Psoas muscle (tissue), 8 donors: ENCODE measurements around the gene KRT84. TPM values are rescaled to one million over a fixed set of nuclear protein-coding genes. Genes with fewer than 3 reads are reported as not detected.
A peak's percentile ranks its signal among the peaks of the same experiment; 100 is the strongest.

Experiments
- ATAC-seq, 4 donors: fragments of 200-7000 bp; cut with Tn5 transposase; one replicate each; pipeline ENCODE4 v1.9.1; 2020; ENCODE audit warnings: moderate library complexity in 3 of 4, mild to moderate bottlenecking in 2 of 4
- DNase-seq, 2 donors: peaks; one replicate each; pipeline ENCODE4 v3.0.0-alpha.2; 2020
- H3K27ac ChIP-seq: fragments of 200-600 bp; one replicate; pipeline ENCODE4 v1.8.0; 2022
- H3K27me3 ChIP-seq, 3 donors: fragments of 200-600 bp in 1 of 3; one replicate each; pipeline versions ENCODE4 v1.6.1 to v1.8.0; 2013 to 2022; ENCODE audit warnings: low read length in 2 of 3, mild to moderate bottlenecking in 2 of 3, moderate library complexity in 1 of 3; ENCODE audit not compliant: insufficient read depth in 3 of 3
- H3K36me3 ChIP-seq, 2 donors: fragments of 200-600 bp in 1 of 2; one replicate each; pipeline versions ENCODE4 v1.6.1 to v1.8.0; 2013 to 2022; ENCODE audit warnings: low read depth in 1 of 2, mild to moderate bottlenecking in 1 of 2, moderate library complexity in 1 of 2; ENCODE audit not compliant: insufficient read depth in 1 of 2
- H3K4me1 ChIP-seq: fragments of 200-600 bp; one replicate; pipeline ENCODE4 v1.8.0; 2022
- H3K4me3 ChIP-seq: fragments of 200-600 bp; one replicate; pipeline ENCODE4 v1.8.0; 2022; ENCODE audit warnings: mild to moderate bottlenecking
- H3K9me3 ChIP-seq: fragments of 200-600 bp; one replicate; pipeline ENCODE4 v1.8.0; 2022
- WGBS, 3 donors: extraction: QIAGEN DNeasy Blood & Tissue Kit; methylation state at CpG; one replicate each; pipeline versions ENCODE4 v1.1.6 to v1.1.7; 2013; 5-methylcytosine and 5-hydroxymethylcytosine counted together
- intact Hi-C, 2 donors: fragments of 100-400 bp; cut with DNase I; formaldehyde crosslinking; loops; one replicate each; pipeline versions ENCODE4 v1.11.0 to v1.14.2; 2022
- polyA plus RNA-seq, 3 donors: library from polyadenylated mRNA; stranded (reverse); fragments of 200-250 nt; gene quantifications; one replicate each; pipeline ENCODE4 v1.2.3, GENCODE V29; 2013
- total RNA-seq, 4 donors: library from RNA; stranded (reverse); fragmentation: NEBNext Ultra II Directional in 2 of 4; extraction: Animal tissue kit (Norgen Biotek cat#: 25700) in 2 of 4; gene quantifications; one replicate each; pipeline versions ENCODE4 v1.2.1 to v1.2.4, GENCODE V29; 2021 to 2023
- TF ChIP-seq, protein P1 (sequence below): fragments of 200-600 bp; IDR thresholded peaks from one replicate; pipeline ENCODE4 v1.8.0; 2022; ENCODE audit warnings: antibody characterized with exemption
- donor health status: healthy with polysubstance abuse.
- donor health status: DM: no; HTN: no; CAD: no; lungs with moderate emphysema.
- donor health status: Bipolar disorder and iron deficiency.
- donor health status: healthy.
- donor health status: DM: yes; HTN: yes; CAD: no.
- donor health status: DM: no; HTN: no; CAD: no.
- donor health status: DM: no; HTN: no; CAD: no.
- donor health status: DM: yes; HTN: yes; CAD: no.

KRT84 gene
- total and polyA plus RNA-seq, 7 donors: not detected

- TF ChIP-seq, protein P1, sequence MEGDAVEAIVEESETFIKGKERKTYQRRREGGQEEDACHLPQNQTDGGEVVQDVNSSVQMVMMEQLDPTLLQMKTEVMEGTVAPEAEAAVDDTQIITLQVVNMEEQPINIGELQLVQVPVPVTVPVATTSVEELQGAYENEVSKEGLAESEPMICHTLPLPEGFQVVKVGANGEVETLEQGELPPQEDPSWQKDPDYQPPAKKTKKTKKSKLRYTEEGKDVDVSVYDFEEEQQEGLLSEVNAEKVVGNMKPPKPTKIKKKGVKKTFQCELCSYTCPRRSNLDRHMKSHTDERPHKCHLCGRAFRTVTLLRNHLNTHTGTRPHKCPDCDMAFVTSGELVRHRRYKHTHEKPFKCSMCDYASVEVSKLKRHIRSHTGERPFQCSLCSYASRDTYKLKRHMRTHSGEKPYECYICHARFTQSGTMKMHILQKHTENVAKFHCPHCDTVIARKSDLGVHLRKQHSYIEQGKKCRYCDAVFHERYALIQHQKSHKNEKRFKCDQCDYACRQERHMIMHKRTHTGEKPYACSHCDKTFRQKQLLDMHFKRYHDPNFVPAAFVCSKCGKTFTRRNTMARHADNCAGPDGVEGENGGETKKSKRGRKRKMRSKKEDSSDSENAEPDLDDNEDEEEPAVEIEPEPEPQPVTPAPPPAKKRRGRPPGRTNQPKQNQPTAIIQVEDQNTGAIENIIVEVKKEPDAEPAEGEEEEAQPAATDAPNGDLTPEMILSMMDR: no peak
- H3K4me1 ChIP-seq: no peaks in the 10 kb centered on the region
- H3K27ac ChIP-seq: no peak overlapping the region
- 82 to 94% (median 89%) methylated on average over 2 of the region's 2 CpGs for WGBS, 3 donors
- peaks cover 0 to 13% (median 5%) of the 10 kb centered on the region in 3 donors for H3K27me3 ChIP-seq
- no peaks in the 10 kb centered on the region for H3K9me3 ChIP-seq
- no peak for DNase-seq
- no peak overlapping the region for H3K4me3 ChIP-seq
- no peaks in the 10 kb centered on the region for H3K36me3 ChIP-seq
- ATAC-seq: no peak
- intact Hi-C loops: no loop called here
Measured at GRCh38 chr12:52417740-52418139, 32.3 kb upstream of the KRT84 start.

DNA sequence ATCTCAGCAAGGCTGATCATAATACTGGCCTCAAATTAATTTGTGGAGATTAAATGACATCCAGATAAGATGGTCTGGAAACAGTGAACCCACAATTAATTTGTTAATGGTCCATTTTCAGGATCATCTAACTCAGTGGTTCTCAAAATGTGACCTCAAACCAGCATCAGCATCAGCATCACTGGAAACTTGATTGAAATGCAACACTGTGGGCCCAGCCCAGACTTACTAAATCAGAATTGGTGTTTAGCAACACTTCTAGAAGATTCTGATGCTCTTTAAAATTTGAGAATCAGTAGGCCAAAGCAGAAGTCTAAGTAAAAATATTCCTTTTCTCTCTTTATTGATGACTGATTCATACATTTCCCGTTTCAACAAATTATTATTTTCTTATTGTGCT, 31.3 kb upstream of the KRT84 start:
- TF ChIP-seq, protein P1: no peak
- Histone ChIP-seq H3K36me3 (no peaks in the 10 kb centered on the region), H3K27me3 (peaks cover 0 to 5% (median 4%) of the 10 kb centered on the region in 3 donors), H3K4me3 (no peak overlapping the region), H3K27ac (peak overlapping the region; percentile 12), H3K9me3 (no peaks in the 10 kb centered on the region), H3K4me1 (no peaks in the 10 kb centered on the region)
- 78 to 89% (median 81%) methylated on average over 1 of the region's 1 CpG for WGBS, 3 donors
- intact Hi-C loops: no loop called here
- no peak for DNase-seq
- ATAC-seq: peak in 1 of 4 donors; percentile 36

DNA sequence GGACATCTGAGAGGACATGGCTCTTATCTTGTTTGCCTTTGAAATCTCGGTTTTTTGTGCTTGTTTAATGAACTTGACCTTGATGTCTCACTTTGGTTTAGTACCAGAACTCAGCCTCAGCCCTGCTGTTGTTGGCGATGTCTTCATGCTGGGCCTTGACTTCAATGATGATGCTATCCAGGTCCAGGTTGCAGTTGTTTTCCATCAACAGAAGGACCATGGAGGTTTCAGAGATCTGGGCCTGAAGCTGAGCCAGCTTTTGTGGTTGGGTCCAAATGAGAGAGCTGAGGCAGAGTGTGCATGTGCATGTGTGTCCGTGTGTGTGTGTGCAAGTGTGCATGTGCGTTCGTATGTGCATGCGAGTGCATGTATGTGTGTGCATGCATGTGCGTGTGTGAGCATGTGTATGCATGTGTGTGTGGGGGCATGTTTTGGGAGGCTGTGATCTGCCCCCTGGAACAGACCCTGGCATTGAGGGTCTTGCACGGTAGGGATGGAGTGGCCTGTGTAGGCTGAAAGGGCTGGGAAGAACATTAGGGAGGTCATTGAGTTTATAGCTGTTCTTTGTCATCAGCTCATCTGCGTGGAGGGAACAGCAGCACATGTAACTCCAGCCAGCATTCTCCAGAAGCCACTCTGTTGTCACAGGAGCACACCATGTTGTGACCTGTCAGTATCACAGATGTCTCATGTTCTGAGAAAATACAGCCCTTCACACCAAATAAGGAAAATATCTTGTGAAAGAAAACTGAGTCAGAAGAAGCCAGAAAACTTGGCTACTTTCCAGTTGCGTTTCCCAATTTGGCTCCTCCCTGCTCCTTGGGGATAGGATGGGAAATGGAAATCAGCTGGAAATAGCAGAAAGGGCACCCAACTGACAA, 30.7 kb upstream of the KRT84 start:
- TF ChIP-seq, protein P1: no peak
- intact Hi-C loops: no loop called here
- Histone ChIP-seq H3K27ac (no peak overlapping the region), H3K36me3 (no peaks in the 10 kb centered on the region), H3K4me3 (no peak overlapping the region), H3K27me3 (peaks cover 0 to 5% (median 4%) of the 10 kb centered on the region in 3 donors), H3K9me3 (no peaks in the 10 kb centered on the region), H3K4me1 (no peaks in the 10 kb centered on the region)
- WGBS, 3 donors: 54 to 58% (median 58%) methylated on average over 10 of the region's 10 CpGs
- ATAC-seq: peak in 3 of 4 donors; percentile 68 to 80 (median 75)
- DNase-seq: peak in 1 of 2 donors; percentile 35

- DNase-seq (no peak), ATAC-seq (no peak)
- Histone ChIP-seq H3K4me3 (no peak overlapping the region), H3K27ac (no peak overlapping the region), H3K9me3 (no peaks in the 10 kb centered on the region), H3K27me3 (peaks cover 0 to 5% (median 2%) of the 10 kb centered on the region in 3 donors), H3K36me3 (no peaks in the 10 kb centered on the region), H3K4me1 (no peaks in the 10 kb centered on the region)
- WGBS, 3 donors: 69 to 80% (median 72%) methylated on average over 5 of the region's 5 CpGs
- TF ChIP-seq, protein P1: no peak
- intact Hi-C loops: no loop called here
Measured at GRCh38 chr12:52414936-52415335, 29.5 kb upstream of the KRT84 start.
